ENCODE data around the gene RPAP2.
"Not testable (repeated sequence)": the region's sequence is repeated elsewhere in the genome, so short reads cannot be mapped to it uniquely, and the experiment has no call there.

Gene RPAP2

DNA sequence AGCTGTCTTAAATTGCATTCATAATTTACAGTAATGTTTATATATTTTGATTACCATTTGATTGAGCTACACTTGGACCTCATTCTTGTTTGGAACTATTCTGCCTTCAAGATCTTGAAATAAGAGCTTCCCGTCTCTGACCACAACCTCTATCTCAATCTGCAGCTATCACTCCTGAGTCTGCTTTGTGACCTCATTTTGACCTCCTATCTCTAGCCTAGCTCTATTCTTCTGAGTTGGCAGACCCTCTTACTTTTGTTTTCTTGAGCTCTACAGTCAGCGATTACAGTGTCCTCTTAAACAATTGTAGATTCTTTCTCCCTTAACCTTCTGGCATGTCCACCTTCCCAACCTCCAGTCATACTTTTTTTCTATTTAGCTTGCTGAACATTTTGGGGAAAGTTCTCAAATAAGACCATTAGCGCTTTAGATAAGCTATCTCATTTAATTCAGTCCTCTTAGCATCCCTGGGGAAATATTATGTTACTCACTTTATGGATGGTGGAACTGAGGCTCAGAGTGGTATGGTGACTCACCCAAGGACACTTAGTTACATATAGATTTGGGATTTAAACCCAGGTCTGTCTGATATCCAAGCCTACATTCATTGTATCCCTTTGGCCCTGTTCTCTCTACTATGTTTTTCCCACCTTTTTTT, 19.1 kb downstream of the RPAP2 start:
- no peak for DNase-seq

DNA sequence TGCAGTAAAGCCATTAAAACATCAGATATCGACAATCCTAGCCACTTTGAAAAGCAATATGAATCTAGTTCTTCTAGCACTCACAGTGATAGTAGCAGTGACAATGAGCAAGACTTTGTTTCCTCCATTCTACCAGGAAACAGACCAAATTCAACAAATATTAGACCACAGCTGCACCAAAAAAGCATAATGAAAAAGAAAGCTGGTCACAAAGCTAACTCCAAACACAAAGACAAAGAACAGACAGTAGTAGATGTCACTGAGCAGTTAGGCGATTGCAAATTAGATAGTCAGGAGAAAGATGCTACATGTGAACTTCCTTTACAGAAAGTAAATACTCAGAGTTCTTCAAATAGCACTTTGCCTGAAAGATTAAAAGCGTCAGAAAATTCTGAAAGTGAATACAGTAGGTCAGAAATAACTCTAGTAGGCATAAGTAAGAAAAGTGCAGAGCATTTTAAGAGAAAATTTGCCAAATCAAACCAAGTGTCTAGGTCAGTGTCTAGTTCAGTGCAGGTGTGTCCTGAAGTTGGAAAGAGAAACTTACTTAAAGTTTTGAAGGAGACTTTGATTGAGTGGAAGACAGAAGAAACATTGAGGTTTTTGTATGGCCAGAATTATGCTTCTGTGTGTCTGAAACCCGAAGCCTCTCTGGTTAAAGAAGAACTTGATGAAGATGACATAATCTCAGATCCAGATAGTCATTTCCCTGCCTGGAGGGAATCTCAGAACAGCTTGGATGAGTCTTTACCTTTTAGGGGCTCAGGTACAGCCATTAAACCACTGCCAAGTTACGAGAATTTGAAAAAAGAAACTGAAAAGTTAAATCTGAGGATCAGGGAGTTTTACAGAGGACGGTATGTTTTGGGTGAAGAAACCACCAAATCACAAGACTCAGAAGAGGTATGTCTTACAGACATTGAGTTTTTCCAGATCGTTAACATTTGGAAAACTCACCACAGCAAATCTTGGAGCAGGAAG, 24.9 kb downstream of the RPAP2 start:
- DNase-seq, result no peak

DNA sequence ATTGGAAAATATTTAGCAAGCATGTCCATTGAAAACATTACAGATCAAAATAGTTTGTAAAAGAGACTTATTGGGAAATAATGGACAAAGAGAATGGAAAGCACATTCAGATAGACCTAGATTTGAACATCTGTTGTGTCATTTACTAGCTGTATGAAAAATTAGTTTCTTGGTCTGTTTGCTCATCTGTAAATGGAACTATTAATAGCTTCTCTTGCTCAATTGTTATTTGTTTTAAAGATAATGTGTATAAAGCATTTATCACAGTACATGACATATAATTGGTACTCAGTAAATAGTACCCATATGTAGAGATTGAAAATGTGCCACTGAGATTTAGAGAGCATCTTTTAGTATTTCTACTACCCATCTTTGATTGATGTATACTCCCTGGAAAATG, 25.9 kb downstream of the RPAP2 start:
- DNase-seq, result no peak

DNA sequence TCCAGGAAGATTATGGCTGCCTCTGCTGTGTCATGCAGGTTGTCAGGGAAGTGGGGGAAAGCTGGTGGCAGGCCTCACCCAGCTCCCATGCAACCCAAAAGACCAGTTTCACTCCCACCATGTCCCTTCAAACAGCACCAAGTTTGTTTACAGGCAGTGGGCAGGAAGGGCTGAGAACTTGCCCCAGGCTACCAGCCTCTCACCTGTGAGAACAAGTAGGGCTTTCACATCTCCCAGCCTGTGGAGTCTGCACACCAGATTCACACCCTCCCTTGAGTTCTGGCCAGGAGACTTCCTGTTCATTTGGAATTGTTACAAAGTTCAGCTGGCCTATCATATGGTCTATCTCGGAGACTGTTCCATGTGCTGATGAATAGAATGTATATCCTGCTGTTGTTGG, 27.8 kb downstream of the RPAP2 start:
- DNase-seq, result no peak

DNA sequence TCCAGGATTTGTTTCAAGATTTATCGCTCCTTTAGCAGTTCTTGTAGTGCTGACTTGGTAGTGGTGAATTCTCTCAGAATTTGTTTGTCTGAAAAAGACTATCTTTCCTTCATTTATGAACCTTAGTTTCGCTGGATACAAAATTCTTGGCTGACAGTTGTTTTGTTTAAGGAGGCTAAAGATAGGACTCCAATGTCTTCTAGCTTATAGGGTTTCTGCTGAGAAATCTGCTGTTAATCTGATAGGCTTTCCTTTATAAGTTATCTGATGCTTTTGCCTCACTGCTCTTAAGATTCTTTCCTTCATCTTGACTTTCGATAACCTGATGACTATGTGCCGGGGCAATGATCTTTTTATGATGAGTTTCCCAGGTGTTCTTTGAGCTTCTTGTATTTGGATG, 28.9 kb downstream of the RPAP2 start:
- DNase-seq, result no peak

DNA sequence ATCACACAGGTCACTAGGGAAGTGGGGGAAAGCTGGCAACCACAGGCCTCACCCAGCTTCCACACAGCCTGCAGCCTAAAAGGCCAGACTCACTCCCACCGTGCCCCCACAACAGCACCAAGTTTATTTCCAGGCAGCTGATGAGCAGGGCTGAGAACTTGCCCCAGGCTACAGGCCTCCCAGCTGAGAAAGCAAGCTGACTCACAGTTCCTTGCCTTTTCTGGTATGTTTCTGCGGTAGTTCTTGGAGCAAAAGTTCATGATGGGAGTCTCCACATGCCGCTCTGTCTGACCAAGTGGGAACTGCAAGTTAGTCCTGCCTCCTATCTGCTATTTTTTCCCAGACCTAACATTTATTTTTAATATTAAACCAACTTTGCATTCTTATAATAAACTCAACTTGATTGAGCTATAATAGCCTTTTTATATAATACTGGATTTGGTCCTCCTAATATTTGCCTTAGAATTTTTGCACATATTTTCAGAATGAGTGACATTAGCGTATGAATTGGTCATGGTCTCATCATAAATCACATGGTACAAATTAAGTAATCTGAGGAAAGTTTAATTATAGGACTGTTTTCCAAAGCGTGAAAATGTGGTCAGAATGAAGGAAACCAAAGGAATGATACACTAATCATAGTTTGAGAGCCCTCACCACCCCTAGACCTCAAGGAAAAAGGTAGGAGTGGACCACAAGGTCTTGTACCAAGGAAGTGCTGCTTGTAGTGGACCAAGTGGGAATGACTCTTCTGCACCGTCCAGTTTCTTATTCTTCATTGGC, 30.7 kb downstream of the RPAP2 start:
- no peak for DNase-seq

DNA sequence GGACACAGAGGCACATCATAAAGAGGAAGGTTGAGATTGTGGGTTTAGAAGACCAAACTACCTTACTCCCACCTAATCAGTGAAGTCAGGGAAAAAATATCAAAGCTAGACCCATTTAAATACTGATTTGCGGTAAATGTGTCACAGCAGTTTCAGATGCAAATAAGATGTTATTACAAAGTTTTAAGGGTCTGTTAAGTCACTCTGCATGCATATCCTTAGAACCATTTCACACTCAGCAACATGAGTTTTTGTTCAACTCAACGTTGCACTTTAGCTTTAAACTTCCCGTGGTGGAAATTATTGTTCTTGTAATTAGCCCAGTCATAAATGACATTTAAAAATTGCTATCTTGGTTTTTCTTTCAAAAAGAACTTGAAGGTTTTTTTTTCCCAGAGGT, 34.8 kb downstream of the RPAP2 start:
- no peak for DNase-seq

DNA sequence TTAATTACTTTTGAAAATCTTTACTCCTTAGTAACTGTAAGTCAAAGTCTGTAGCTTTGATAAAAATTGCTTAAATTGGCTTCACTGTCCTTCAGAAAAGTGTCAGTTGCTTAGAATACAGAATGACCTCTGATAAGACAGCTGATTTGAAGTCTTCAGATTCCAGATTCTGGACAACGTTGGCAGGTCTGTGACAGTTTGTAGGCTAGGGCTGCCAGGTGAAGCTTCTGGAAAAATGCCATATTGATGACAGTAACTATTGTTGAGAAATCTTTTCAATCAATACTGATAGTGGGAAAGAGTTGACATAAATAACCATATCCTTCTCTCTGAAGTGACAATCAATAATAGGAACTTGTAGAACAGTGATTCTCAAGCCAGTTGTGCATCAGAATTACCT, 41.3 kb downstream of the RPAP2 start:
- DNase-seq, result no peak

DNA sequence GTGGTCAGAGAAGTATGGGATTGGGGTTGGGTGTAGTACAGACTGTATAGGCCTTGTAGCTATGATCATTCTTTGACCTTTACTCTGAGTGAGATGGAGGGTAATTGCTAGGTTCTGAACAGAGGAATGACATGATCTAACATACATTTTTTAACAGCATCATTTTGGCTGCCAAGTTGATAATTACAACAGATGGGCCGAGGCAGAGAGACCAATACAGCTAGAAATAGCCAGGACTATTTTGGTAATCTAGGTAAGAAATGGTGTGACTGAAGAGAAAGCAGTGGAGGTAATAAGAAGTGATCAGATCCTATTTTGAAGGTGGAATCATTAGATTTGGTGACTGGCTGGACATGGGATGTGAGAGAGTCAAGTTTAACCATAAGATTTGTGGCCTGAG, 43.5 kb downstream of the RPAP2 start:
- no peak for DNase-seq

DNA sequence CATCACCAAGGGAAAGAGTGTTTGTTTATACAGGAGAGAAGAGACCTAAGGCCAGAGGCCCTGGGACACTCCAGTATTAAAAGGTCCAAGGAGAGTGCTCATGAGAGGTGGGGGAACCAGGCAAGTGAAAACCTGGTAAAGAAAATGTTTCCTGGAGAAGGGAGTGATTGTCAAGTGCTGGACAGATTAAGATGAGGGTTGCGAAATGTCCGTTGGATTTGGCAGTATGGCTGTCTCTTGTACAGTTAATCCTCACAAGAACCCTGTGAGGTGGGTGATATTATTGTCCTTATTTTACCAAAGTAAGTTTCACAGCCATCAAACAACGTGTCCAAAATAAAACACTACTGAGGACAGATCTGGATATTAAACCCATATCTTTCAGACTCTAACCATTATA, 44.2 kb downstream of the RPAP2 start:
- DNase-seq, result no peak

DNA sequence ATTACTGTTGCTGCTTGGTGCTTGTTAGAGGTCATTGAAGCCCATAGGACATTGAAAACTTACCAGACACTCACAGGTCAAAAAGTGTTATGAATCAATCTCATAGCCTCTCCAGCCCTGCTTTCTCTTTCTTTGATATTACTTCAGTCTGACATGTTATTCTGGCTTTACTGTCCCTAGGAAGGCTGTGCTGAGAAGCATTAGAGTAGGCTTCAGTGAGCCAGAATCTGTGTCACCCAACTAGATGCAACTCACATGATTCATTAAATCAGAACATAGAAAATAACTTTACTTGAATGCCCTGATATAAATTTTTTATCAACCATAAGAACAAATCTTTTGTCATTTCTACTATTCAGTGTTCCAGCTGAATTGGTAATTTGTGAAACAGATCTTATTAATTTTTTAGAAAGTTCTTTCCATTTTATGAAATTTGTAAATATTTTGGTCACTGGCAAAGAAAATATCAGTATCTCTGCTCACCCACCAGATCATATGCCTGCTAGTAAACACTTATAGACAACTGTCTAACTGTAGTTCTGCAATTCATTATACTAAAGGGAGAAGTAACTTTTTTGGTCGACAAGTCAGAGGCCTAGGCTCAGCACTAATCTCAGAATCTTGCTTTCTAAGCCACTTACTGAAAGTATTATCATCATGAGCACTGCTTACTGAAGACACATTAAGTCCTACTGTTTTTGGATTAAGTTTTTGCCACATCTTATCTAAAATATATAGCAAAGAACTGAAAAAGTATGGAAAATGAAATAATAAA, 48.2 kb downstream of the RPAP2 start:
- DNase-seq, result no peak

DNA sequence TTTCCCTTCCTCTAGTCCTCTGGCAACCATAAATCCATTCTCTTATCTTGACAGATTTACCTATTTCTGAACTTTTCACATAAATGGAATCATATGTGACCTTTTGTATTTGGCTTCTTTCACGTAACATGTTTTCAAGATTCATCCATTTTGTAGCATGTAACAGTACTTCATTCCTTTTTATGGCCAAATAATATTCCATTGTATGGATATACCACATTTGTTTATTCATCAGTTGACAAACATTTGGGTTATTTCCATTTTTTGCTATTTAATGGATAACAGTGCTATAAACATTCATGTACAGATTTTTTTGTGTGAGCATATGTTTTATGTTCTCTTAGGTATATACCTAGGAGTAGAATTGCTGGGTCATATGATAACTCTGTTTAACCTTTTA, 54.0 kb downstream of the RPAP2 start:
- DNase-seq, result no peak

DNA sequence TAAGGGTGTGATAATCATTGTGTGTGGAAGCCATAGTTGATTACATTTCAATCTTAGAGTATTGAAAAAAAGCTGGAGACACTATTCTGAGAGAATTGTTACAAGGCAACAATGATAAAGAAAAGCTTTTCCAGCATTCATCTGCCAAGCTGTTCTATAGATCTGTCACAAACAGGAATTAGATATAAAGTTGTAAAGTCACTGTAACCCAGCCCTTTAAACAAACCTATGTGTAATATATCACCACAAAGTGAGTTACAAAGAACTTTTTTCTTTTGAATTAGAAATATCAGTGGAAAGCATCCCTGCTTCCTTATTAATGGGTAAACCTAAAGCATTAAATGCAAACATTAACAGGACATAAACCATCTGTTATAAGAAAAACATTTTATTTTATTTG, 55.4 kb downstream of the RPAP2 start:
- DNase-seq, result no peak

DNA sequence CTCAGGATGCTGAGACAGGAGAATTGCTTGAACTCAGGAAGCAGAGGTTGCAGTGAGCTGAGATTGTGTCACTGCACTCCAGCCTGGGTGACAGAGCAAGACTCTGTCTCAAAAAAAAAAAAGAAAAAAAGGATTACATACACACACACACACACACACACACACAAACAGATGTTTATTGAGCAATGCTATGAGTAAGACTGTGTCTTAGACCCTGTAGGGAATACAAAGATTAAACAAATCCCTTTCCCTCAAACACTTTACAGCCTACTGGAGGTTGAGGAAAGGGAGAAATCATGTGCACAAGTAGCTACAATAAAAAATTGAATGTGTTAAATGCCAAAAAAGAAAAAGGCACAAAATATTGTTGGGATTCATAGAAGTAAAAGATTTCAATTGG, 58.1 kb downstream of the RPAP2 start:
- DNase-seq, result no peak

DNA sequence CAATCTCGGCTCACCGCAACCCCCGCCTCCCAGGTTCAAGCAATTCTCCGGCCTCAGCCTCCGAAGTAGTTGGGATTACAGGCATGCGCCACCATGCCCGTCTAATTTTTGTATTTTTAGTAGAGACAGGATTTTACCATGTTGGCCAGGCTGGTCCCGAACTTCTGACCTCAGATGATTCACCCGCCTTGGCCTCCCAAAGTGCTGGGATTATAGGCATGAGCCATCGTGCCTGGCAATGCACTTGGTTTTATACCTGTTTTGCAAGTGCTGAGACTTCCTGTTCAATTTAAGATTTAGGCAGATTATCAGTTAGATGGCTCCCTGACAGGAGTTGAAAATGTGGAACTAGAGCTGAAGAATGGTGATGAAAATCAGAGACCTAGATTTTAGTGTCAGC, 60.5 kb downstream of the RPAP2 start:
- DNase-seq, result not testable (repeated sequence)

DNA sequence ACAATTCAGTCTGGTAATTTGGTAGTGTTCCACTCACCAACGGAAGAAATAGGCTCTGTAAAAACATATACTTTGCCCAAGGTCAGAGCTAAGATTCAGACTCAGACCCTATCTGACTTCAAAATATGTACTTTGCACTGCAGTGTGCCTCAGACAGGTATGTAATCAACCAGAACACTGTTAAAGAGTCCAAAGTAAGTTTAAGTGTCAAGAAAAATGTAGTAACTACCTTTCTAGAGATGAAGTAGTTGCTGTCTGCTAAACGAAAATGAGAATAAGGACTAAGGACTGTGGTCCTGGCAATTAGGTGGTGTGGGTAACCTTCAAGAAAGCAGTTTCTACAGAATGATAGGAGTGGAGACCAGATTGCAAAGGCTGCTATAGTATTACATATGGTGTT, 61.1 kb downstream of the RPAP2 start:
- DNase-seq, result no peak

DNA sequence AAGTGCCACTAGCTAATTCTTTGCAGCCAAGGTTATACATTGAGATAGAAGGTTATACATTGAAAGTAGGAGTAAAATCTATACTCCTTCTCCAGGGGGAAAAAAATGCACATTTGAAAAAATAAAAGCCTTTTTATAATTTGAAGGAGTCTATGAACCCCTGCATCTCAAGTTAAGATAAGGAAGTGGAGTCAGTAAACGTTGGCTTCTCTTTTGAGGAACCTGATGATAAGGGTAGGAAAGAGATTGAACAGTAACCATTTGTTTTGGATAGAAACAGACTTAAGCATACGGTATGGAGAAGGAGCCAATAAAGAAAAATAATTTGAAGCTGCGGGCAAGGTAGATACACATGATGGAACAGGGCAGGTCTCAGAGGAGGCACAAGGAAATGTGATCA, 64.1 kb downstream of the RPAP2 start:
- DNase-seq, result no peak

DNA sequence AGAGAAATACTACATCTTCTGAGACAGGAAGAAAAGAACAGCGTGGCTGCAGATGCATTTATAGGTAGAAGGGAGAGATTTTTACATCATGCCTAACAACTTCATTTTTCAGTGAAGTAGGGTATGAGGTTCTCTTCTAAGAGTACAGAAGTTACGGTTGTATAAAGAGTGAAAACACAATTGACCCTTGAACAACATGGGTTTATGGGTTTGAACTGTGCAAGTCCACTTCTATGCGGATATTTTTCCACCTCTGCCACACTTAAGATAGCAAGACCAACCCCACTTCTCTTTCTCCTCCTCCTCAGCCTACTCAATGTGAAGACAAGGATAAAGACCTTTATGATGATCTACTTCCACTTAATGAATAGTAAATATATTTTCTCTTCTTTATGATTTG, 64.5 kb downstream of the RPAP2 start:
- no peak for DNase-seq

DNA sequence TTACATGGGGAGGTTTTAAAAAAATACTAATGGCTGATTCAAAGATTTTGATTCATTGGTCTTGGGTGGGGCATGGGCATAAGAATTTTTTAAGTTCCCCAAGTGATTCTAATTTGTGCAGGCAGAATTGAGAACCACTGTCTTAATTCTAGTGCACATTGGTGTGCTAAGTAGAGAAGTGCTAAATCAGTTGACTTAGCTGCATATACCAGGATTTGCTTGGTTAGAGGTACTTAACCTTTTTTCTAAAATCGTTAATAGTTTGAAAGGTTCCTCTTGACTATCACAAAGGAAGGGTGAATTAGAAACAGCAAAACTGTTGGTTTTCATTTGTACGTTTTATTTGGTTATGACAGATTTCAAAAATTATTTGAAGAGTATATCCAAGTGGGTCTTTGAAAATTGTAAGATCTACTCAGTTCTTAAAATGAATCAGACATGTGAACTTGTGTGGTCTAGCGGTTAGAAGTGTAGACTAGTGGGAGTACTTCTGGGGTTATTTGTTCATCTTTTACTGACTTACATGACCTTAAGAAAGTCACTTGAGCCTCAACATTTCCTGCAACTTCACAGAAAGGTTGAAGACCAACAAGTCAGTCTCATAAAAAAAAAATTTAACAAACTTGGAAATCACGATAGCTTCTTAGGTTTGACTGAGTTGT, 66.7 kb downstream of the RPAP2 start:
- no peak for DNase-seq

DNA sequence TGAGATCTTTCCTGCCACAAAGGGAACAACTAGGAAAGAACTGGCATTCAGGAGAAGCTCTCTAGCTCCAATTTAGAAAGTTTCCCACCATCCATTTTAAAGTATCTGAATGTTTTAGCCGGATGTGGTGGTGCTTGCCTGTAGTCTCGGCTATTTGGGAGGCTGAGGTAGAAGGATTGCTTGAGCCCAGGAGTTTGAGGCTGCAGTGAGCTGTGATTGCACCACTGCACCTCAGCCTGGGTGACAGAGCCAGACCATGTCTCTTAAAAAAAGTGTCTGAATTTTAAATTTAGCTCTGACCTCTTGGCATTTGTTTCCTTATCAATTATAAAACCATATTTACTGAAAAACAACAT, 67.2 kb downstream of the RPAP2 start:
- no peak for DNase-seq

DNA sequence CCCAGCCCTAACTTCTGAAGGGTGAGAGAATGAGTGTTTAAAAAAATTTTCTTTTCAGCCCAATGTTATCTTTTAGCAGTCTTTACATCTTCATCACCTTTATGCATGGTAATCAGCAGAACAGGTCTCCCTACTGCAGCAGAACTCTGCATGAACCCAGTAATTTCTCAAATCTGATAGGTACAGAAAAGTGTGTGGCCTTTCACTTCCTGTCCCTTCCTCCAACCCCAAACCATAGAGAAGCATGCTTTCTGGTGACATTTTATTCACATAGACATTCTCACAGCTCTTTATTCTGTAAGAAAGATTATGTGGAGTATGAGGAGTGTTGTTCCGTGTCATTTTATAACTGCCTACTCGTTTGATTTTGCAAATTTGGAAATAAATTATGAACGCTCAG, 68.6 kb downstream of the RPAP2 start:
- DNase-seq, result no peak

DNA sequence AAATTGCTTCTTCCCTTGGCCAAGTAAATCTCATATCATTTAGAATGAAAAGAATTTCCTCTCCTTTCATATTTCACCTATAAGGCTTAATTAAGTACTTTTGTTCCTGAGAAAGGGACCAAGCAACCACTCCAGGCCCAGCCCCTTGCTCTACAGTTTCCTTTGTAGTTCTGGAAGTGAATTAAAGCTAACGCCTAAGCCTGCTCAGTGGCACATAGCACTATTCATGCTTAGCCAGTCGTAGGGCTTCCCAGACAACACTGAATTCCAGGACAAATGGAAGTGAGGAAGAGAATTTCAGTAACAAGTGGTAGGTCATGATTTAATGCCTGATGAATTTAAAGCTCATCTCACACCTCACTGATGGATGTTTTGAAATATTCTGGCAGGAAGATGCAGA, 73.3 kb downstream of the RPAP2 start:
- DNase-seq, result no peak
